HepG2 (cell line): Measurements from ENCODE around the gene SYT1. TPM values are rescaled to one million over a fixed set of nuclear protein-coding genes. Genes with fewer than 3 reads are reported as not detected.
A peak's percentile ranks its signal among the peaks of the same experiment; 100 is the strongest.

Experiments
- AGO1 ChIP-seq: fragments of 200-400 bp; formaldehyde crosslinking; IDR thresholded peaks from 2 replicates; pipeline ENCODE4 v1.6.1; 2017; ENCODE audit warnings: mild to moderate bottlenecking, low read depth, low read length, moderate library complexity; ENCODE audit not compliant: poor library complexity, severe bottlenecking
- BHLHE40 ChIP-seq: IDR thresholded peaks from 2 replicates; pipeline ENCODE4 v1.6.1; 2011; ENCODE audit warnings: low read length, improper control_type of control experiment
- ELF4 ChIP-seq: sonication (generic); formaldehyde crosslinking; IDR thresholded peaks from 2 replicates; pipeline ENCODE4 v1.5.0; 2020; ENCODE audit warnings: missing genetic modification reagents, mild to moderate bottlenecking, moderate library complexity, borderline replicate concordance
- FOXA3 ChIP-seq: IDR thresholded peaks from 2 replicates; pipeline ENCODE4 v1.6.1; 2016; ENCODE audit warnings: missing genetic modification reagents, missing compliant biosample characterization
- FOXC1 ChIP-seq: sonication (generic); formaldehyde crosslinking; IDR thresholded peaks from 2 replicates; pipeline ENCODE4 v1.8.0; 2022; ENCODE audit warnings: mild to moderate bottlenecking, missing genetic modification reagents, borderline replicate concordance
- GATAD1 ChIP-seq: IDR thresholded peaks from 2 replicates; pipeline ENCODE4 v1.6.1; 2016; ENCODE audit warnings: missing genetic modification reagents, missing compliant biosample characterization
- HDAC1 ChIP-seq: sonication (generic); formaldehyde crosslinking; IDR thresholded peaks from 2 replicates; pipeline ENCODE4 v1.5.1; 2020; ENCODE audit warnings: mild to moderate bottlenecking, missing genetic modification reagents
- KLF6 ChIP-seq: IDR thresholded peaks from 2 replicates; pipeline ENCODE4 v1.8.0; 2016; ENCODE audit warnings: missing biosample characterization, missing genetic modification reagents
- NFKB2 ChIP-seq: sonication (generic); formaldehyde crosslinking; IDR thresholded peaks from 2 replicates; pipeline ENCODE4 v1.4.0; 2020; ENCODE audit warnings: missing genetic modification reagents, borderline replicate concordance
- PAWR ChIP-seq: sonication (generic); formaldehyde crosslinking; IDR thresholded peaks from 2 replicates; pipeline ENCODE4 v1.4.0; 2020; ENCODE audit warnings: missing genetic modification reagents, mild to moderate bottlenecking, borderline replicate concordance
- RXRB ChIP-seq: IDR thresholded peaks from 2 replicates; pipeline ENCODE4 v1.6.1; 2016; ENCODE audit warnings: borderline replicate concordance, missing genetic modification reagents, missing compliant biosample characterization
- SNAI1 ChIP-seq: sonication (generic); formaldehyde crosslinking; IDR thresholded peaks from 2 replicates; pipeline ENCODE4 v1.5.0; 2020; ENCODE audit warnings: mild to moderate bottlenecking, missing genetic modification reagents, borderline replicate concordance
- SOX6 ChIP-seq, 2 experiments: fragments of 450-650 bp in 1 of 2; sonication (generic) in 1 of 2; formaldehyde crosslinking in 1 of 2; IDR thresholded peaks; 2 replicates each; pipeline versions ENCODE4 v1.4.0 to v1.6.1; 2017 to 2020; ENCODE audit warnings: antibody characterized with exemption in 1 of 2, mild to moderate bottlenecking in 1 of 2, missing genetic modification reagents in 1 of 2
- TBX3 ChIP-seq: fragments of 450-650 bp; IDR thresholded peaks from 2 replicates; pipeline ENCODE4 v1.6.1; 2017; ENCODE audit warnings: antibody characterized with exemption, mild to moderate bottlenecking, inconsistent platforms, borderline replicate concordance
- ZEB1 ChIP-seq: IDR thresholded peaks from 2 replicates; pipeline ENCODE4 v1.6.1; 2012; ENCODE audit warnings: mild to moderate bottlenecking, low read depth, inconsistent platforms; ENCODE audit not compliant: insufficient replicate concordance
- ZFY ChIP-seq: sonication (generic); formaldehyde crosslinking; IDR thresholded peaks from 2 replicates; pipeline ENCODE4 v1.4.0; 2020; ENCODE audit warnings: missing genetic modification reagents
- ZNF674 ChIP-seq: sonication (generic); formaldehyde crosslinking; IDR thresholded peaks from 2 replicates; pipeline ENCODE4 v1.5.0; 2020; ENCODE audit warnings: low read depth, mild to moderate bottlenecking, missing genetic modification reagents
- ZNF747 ChIP-seq: sonication (generic); formaldehyde crosslinking; IDR thresholded peaks from 2 replicates; pipeline ENCODE4 v1.8.1; 2023; ENCODE audit warnings: missing genetic modification reagents, mild to moderate bottlenecking, borderline replicate concordance
- ZNF781 ChIP-seq: sonication (generic); formaldehyde crosslinking; IDR thresholded peaks from 2 replicates; pipeline ENCODE4 v1.5.1; 2020; ENCODE audit warnings: borderline replicate concordance, mild to moderate bottlenecking, missing genetic modification reagents; ENCODE audit errors: not compliant biosample characterization
- ZNF790 ChIP-seq: sonication (generic); formaldehyde crosslinking; IDR thresholded peaks from 2 replicates; pipeline ENCODE4 v1.8.0; 2022; ENCODE audit warnings: missing genetic modification reagents, mild to moderate bottlenecking, borderline replicate concordance
- ZSCAN12 ChIP-seq: sonication (generic); formaldehyde crosslinking; IDR thresholded peaks from 2 replicates; pipeline ENCODE4 v1.9.0; 2021; ENCODE audit warnings: mild to moderate bottlenecking, missing genetic modification reagents
- polyA plus RNA-seq, 8 experiments: library from polyadenylated mRNA; depleted of rRNA in 3 of 8; stranded (reverse) in 7 of 8; unstranded in 1 of 8; fragments of >200 nt; fragmentation: Illumina TruSeq in 4 of 8; extraction: Trizol in 4 of 8; gene quantifications; 2 replicates each; pipeline versions ENCODE4 v1.2.1 to v1.2.3, GENCODE V29; 2011 to 2016; ENCODE audit warnings: low read depth in 4 of 8, missing spikeins in 1 of 8, mixed read lengths in 1 of 8; ENCODE audit not compliant: insufficient read depth in 1 of 8
- total RNA-seq, 5 experiments: library from RNA; depleted of rRNA; stranded (reverse); fragments of >200 nt; fragmentation: Illumina TruSeq; extraction: Trizol; gene quantifications; 2 replicates each; pipeline ENCODE4 v1.2.3, GENCODE V29; 2016; ENCODE audit warnings: low read depth in 1 of 5
- TF ChIP-seq, protein P1 (sequence below): sonication (generic); formaldehyde crosslinking; conservative IDR thresholded peaks from 2 replicates; pipeline ENCODE4 v1.8.1; 2023; ENCODE audit warnings: missing genetic modification reagents
- TF ChIP-seq, protein P2 (sequence below): sonication (generic); formaldehyde crosslinking; IDR thresholded peaks from 2 replicates; pipeline ENCODE4 v1.5.1; 2020; ENCODE audit warnings: mild to moderate bottlenecking, missing genetic modification reagents
- TF ChIP-seq, protein P3 (sequence below): sonication (generic); formaldehyde crosslinking; IDR thresholded peaks from 2 replicates; pipeline ENCODE4 v1.4.0; 2020; ENCODE audit warnings: mild to moderate bottlenecking, missing genetic modification reagents

SYT1 gene
- total and polyA plus RNA-seq, 2 of the 13 experiments (the other 11 are each of a cell fraction or from before 2014, with no cell fraction given): not detected

DNA sequence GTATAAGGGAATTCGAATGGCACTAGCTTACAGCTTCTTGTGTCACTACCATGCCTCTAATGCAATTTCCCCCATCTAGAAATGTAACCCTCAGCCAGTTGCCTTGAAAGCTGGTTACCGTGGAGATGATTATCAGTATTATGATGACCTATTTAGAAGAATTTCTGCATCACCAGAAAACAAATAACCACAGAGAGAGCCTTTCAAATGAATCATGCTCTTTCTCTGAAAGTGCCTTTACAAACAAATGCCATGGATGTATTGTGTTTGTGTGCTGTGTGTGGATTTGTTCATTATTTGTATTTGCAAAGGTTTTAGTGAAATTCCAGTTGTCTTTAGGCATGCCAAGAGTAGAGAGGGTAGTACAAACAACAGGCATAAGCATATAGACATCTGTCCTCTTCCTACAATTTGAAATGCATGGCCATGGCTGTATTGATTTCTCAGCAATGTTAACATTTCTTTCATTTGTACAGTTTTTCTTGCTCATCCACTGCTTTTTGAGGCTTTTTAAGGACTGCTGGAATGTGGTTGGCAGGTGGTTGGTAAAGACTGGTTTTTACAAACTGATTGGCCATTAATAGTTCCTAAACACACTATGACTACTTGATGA, 559.6 kb downstream of the SYT1 start (continued):
- no peak for TF ChIP-seq ELF4 (CRISPR knock-in tag)
- TF ChIP-seq ZEB1: no peak
- TF ChIP-seq KLF6 (CRISPR knock-in tag): no peak
- TF ChIP-seq ZFY (CRISPR knock-in tag): no peak
- TF ChIP-seq ZNF674 (CRISPR knock-in tag): no peak
- peak; percentile 81 for TF ChIP-seq FOXA3 (CRISPR knock-in tag)
- TF ChIP-seq SOX6 (IDR thresholded peaks at IDR 0.05): no peak
- TF ChIP-seq SOX6 (CRISPR knock-in tag; IDR thresholded peaks at IDR 0.05): peak; percentile 84
- TF ChIP-seq HDAC1 (CRISPR knock-in tag): no peak
- TF ChIP-seq TBX3: peak; percentile 97
- no peak for TF ChIP-seq FOXC1 (CRISPR knock-in tag)
- TF ChIP-seq ZNF747 (CRISPR knock-in tag): no peak
- no peak for TF ChIP-seq ZNF790 (CRISPR knock-in tag)
- TF ChIP-seq ZNF781 (CRISPR knock-in tag): no peak
- TF ChIP-seq RXRB (CRISPR knock-in tag): peak; percentile 69; the same call in 1 of the 2 replicates
- no peak for TF ChIP-seq AGO1
- TF ChIP-seq, protein P1, sequence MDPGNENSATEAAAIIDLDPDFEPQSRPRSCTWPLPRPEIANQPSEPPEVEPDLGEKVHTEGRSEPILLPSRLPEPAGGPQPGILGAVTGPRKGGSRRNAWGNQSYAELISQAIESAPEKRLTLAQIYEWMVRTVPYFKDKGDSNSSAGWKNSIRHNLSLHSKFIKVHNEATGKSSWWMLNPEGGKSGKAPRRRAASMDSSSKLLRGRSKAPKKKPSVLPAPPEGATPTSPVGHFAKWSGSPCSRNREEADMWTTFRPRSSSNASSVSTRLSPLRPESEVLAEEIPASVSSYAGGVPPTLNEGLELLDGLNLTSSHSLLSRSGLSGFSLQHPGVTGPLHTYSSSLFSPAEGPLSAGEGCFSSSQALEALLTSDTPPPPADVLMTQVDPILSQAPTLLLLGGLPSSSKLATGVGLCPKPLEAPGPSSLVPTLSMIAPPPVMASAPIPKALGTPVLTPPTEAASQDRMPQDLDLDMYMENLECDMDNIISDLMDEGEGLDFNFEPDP (CRISPR knock-in tag): no peak
- TF ChIP-seq SNAI1 (CRISPR knock-in tag): no peak
- peak; percentile 47; the same call in 1 of the 2 replicates for TF ChIP-seq GATAD1 (CRISPR knock-in tag)
- TF ChIP-seq, protein P2, sequence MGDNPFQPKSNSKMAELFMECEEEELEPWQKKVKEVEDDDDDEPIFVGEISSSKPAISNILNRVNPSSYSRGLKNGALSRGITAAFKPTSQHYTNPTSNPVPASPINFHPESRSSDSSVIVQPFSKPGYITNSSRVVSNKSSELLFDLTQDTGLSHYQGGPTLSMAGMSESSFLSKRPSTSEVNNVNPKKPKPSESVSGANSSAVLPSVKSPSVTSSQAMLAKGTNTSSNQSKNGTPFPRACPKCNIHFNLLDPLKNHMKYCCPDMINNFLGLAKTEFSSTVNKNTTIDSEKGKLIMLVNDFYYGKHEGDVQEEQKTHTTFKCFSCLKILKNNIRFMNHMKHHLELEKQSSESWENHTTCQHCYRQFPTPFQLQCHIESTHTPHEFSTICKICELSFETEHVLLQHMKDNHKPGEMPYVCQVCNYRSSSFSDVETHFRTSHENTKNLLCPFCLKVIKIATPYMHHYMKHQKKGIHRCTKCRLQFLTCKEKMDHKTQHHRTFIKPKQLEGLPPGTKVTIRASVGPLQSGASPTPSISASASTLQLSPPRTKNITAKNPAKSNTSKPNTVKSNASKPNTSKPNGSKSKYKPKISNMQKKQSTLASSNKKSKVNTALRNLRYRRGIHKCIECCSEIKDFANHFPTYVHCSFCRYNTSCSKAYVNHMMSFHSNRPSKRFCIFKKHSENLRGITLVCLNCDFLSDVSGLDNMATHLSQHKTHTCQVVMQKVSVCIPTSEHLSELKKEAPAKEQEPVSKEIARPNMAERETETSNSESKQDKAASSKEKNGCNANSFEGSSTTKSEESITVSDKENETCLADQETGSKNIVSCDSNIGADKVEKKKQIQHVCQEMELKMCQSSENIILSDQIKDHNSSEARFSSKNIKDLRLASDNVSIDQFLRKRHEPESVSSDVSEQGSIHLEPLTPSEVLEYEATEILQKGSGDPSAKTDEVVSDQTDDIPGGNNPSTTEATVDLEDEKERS (CRISPR knock-in tag): no peak
- no peak for TF ChIP-seq ZSCAN12
- TF ChIP-seq NFKB2 (CRISPR knock-in tag): no peak
- TF ChIP-seq BHLHE40: peak; percentile 47; the same call in 1 of the 2 replicates
- TF ChIP-seq, protein P3, sequence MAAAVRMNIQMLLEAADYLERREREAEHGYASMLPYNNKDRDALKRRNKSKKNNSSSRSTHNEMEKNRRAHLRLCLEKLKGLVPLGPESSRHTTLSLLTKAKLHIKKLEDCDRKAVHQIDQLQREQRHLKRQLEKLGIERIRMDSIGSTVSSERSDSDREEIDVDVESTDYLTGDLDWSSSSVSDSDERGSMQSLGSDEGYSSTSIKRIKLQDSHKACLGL (CRISPR knock-in tag): no peak
- no peak for TF ChIP-seq PAWR (CRISPR knock-in tag)
